NB4 (cell line): ENCODE data around the gene COL6A3.

Experiments
- CTCF ChIP-seq: IDR thresholded peaks from one replicate; pipeline ENCODE4 v1.5.1; 2012; ENCODE audit warnings: low read depth, low read length
- POLR2A ChIP-seq: IDR thresholded peaks from 2 replicates; pipeline ENCODE4 v1.6.1; 2011; ENCODE audit warnings: mild to moderate bottlenecking; ENCODE audit not compliant: insufficient read length; ENCODE audit errors: extremely low read depth

GRCh38 chr2:237301595-237301994, 112.4 kb downstream of the COL6A3 start:
- no peak for TF ChIP-seq CTCF
- no peak for TF ChIP-seq POLR2A
